Stimulated activated naive B cell treated with anti-CD40 and anti-IgM and Interleukin-4, amounts not matched to agents 10 μg/mL and 1 μg/mL and 100 μg/mL, for 72 hours (primary cell): ENCODE data around the gene SF3A2.

ENCODE experiments used
- ATAC-seq, 2 donors: fragments of 150-1000 bp; cut with Tn5 transposase; replicated peaks; 2 replicates each; pipeline ENCODE4 v1.10.0; 2021; ENCODE audit warnings: moderate library complexity in 1 of 2
- DNase-seq: peaks from one replicate; pipeline ENCODE4 v3.0.0; 2021
- H3K27ac Mint-ChIP-seq: one replicate; pipeline ENCODE4 v1.8.0; 2022; ENCODE audit warnings: mild to moderate bottlenecking, mixed read lengths
- H3K27me3 Mint-ChIP-seq, 2 donors: one replicate each; pipeline ENCODE4 v1.8.0; 2022; ENCODE audit warnings: mixed read lengths in 2 of 2
- H3K36me3 Mint-ChIP-seq, 2 donors: one replicate each; pipeline ENCODE4 v1.8.0; 2022; ENCODE audit warnings: mixed read lengths in 2 of 2, mild to moderate bottlenecking in 1 of 2
- H3K4me1 Mint-ChIP-seq, 2 donors: one replicate each; pipeline ENCODE4 v1.8.0; 2022; ENCODE audit warnings: mixed read lengths in 2 of 2, mild to moderate bottlenecking in 1 of 2
- H3K4me3 Mint-ChIP-seq, 2 donors: one replicate each; pipeline ENCODE4 v1.8.0; 2022; ENCODE audit warnings: mild to moderate bottlenecking in 2 of 2, mixed read lengths in 2 of 2, moderate library complexity in 1 of 2
- H3K9me3 Mint-ChIP-seq, 2 donors: one replicate each; pipeline ENCODE4 v1.8.0; 2022; ENCODE audit warnings: mixed read lengths in 2 of 2, mild to moderate bottlenecking in 1 of 2

Gene SF3A2

GRCh38 chr19:2213799-2214198 lies 22.8 kb upstream of the SF3A2 start:
- H3K4me3 Mint-ChIP-seq, result no peak overlapping the region
- ATAC-seq, result no peak
- peaks cover 9 to 33% of the 10 kb centered on the region in 2 donors for H3K4me1 Mint-ChIP-seq
- no peaks in the 10 kb centered on the region for H3K27me3 Mint-ChIP-seq
- H3K27ac Mint-ChIP-seq, result peak overlapping the region; percentile 14
- H3K9me3 Mint-ChIP-seq, result no peaks in the 10 kb centered on the region
- H3K36me3 Mint-ChIP-seq, result peaks cover 63 to 71% of the 10 kb centered on the region in 2 donors
- no peak for DNase-seq

- Mint-ChIP-seq H3K36me3 (peaks cover 63 to 70% of the 10 kb centered on the region in 2 donors), H3K4me3 (no peak overlapping the region), H3K27ac (no peak overlapping the region), H3K4me1 (peaks cover 9 to 33% of the 10 kb centered on the region in 2 donors), H3K9me3 (no peaks in the 10 kb centered on the region), H3K27me3 (no peaks in the 10 kb centered on the region)
- DNase-seq, result no peak
- no peak for ATAC-seq
These were observed 22.4 kb upstream of the SF3A2 start for GRCh38 chr19:2214251-2214650.

DNA sequence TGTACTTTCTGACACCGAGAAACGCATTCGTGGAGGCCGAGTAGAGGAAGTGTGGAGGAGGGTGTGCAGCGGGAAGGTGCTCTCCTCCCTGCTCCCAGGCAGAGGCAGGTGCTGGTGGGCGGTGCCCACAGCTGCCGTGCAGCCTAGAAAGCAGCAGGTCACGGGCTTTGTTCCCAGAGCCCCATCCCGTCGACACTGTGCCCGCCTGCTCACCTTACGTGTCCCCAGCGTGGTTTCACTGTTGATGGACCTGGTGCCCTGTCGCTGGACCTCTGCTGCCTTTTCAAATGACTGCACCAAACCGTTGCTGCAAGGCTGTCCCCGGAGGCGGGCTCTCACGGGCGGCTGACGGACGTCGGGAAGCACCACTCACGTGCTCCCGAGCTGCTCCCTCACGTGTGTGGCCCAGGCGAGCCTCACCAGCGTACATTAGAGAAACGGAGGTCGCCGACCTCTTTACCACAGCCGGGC lies 21.3 kb upstream of the SF3A2 start:
- Mint-ChIP-seq H3K4me1 (peaks cover 9 to 33% of the 10 kb centered on the region in 2 donors), H3K27ac (peak overlapping the region; percentile 85)
- no peak for DNase-seq

DNA sequence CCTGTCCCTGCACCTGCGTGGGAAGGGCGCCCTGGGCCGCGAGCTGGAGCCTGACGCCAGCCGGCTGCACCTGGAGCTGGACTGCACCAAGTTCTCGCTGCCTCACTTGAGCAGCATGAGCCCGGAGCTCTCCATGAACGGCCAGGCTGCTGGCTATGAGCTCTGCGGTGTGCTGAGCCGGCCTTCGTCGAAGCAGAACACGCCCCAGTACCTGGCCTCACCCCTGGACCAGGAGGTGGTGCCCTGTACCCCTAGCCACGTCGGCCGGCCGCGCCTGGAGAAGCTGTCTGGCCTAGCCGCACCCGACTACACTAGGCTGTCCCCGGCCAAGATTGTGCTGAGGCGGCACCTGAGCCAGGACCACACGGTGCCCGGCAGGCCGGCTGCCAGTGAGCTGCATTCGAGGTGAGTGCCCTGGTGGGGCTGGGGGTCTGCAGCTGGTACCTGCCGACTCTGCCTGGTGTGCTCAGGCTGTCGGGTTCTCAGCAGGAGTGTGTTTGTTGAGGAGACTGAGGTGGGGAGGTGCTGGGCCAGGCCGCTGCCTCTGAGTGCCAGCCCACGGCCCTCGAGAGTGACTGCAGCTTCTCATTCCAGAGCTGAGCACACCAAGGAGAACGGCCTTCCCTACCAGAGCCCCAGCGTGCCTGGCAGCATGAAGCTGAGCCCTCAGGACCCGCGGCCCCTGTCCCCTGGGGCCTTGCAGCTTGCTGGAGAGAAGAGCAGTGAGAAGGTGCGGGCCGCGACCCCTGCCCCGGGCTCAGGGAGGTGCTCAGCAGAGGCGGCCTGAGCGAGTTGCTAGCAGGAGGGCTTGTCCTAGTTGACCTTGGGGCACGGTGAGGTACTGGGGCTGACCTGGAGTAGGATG lies 20.0 kb upstream of the SF3A2 start:
- Mint-ChIP-seq H3K27ac (peak overlapping the region; percentile 73), H3K4me1 (peaks cover 9 to 45% of the 10 kb centered on the region in 2 donors), H3K36me3 (peaks cover 62 to 69% of the 10 kb centered on the region in 2 donors), H3K27me3 (no peaks in the 10 kb centered on the region), H3K4me3 (peak overlapping the region in 1 of 2 donors; percentile 13), H3K9me3 (no peaks in the 10 kb centered on the region)
- no peak for ATAC-seq
- DNase-seq, result no peak

More for the DNA sequence above, 21.3 kb upstream of the SF3A2 start:
- Mint-ChIP-seq H3K27me3 (no peaks in the 10 kb centered on the region), H3K9me3 (no peaks in the 10 kb centered on the region), H3K4me3 (no peak overlapping the region), H3K36me3 (peaks cover 64 to 66% of the 10 kb centered on the region in 2 donors)
- no peak for ATAC-seq

GRCh38 chr19:2217591-2217990 lies 19.0 kb upstream of the SF3A2 start:
- Mint-ChIP-seq H3K36me3 (peaks cover 58 to 65% of the 10 kb centered on the region in 2 donors), H3K4me1 (peaks cover 11 to 51% of the 10 kb centered on the region in 2 donors)

GRCh38 chr19:2219726-2220125 lies 16.9 kb upstream of the SF3A2 start:
- DNase-seq (no peak), ATAC-seq (no peak)
- no peak overlapping the region for H3K27ac Mint-ChIP-seq
- peaks cover 21 to 63% of the 10 kb centered on the region in 2 donors for H3K4me1 Mint-ChIP-seq
- no peaks in the 10 kb centered on the region for H3K27me3 Mint-ChIP-seq
- peaks cover 65 to 67% of the 10 kb centered on the region in 2 donors for H3K36me3 Mint-ChIP-seq
- H3K4me3 Mint-ChIP-seq, result no peak overlapping the region
- H3K9me3 Mint-ChIP-seq, result no peaks in the 10 kb centered on the region

More at GRCh38 chr19:2217591-2217990, 19.0 kb upstream of the SF3A2 start:
- ATAC-seq, result no peak
- H3K9me3 Mint-ChIP-seq, result no peaks in the 10 kb centered on the region
- no peaks in the 10 kb centered on the region for H3K27me3 Mint-ChIP-seq
- no peak overlapping the region for H3K4me3 Mint-ChIP-seq
- no peak overlapping the region for H3K27ac Mint-ChIP-seq
- no peak for DNase-seq

DNA sequence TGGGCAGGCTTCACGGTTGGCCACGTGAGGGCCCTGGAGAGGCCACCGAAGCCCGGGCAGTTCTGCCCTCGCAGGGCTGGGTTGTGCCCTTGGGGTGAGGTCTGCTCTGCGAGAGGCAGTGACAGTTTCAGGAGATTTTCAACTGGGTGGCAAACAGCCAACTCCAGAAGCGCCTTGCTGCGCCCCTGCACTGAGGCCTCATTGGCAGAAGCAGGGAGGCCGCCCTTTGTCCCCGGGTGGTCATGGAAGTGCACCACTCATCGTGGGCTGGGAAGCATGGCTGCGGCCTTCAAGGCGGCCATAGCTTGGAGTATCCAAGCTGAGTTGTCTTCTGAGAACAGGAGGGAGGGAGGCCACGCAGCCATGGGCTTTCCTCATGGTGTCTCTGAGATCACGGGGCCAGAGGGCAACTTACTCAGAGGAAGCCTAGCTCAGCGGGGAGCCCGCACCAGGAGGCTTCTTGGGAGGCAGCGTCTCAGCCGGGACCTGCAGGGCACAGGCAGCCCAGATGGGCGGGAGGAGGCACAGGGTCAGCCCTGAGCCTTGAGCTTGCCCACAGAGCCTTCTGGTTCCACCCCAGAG lies 15.3 kb upstream of the SF3A2 start:
- no peak for DNase-seq
- Mint-ChIP-seq H3K4me1 (peaks cover 22 to 52% of the 10 kb centered on the region in 2 donors), H3K36me3 (peaks cover 66 to 70% of the 10 kb centered on the region in 2 donors), H3K9me3 (no peaks in the 10 kb centered on the region), H3K27me3 (no peaks in the 10 kb centered on the region), H3K4me3 (peak overlapping the region in 1 of 2 donors; percentile 19), H3K27ac (peak overlapping the region; percentile 14)
- no peak for ATAC-seq

DNA sequence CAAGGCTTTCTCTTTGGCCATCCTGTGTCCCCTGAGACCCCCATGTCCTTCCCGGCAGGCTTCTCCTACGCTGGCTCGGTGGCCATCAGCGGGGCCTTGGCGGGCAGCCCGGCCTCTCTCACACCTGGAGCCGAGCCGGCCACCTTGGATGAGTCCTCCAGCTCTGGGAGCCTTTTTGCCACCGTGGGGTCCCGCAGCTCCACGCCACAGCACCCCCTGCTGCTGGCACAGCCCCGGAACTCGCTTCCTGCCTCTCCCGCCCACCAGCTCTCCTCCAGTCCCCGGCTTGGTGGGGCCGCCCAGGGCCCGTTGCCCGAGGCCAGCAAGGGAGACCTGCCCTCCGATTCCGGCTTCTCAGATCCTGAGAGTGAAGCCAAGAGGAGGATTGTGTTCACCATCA lies 14.7 kb upstream of the SF3A2 start:
- ATAC-seq, result no peak

GRCh38 chr19:2223391-2223790 lies 13.2 kb upstream of the SF3A2 start:
- Mint-ChIP-seq H3K4me3 (peak overlapping the region in 1 of 2 donors; percentile 70), H3K4me1 (peaks cover 20 to 49% of the 10 kb centered on the region in 2 donors), H3K9me3 (no peaks in the 10 kb centered on the region), H3K27me3 (no peaks in the 10 kb centered on the region), H3K27ac (no peak overlapping the region), H3K36me3 (peaks cover 58 to 62% of the 10 kb centered on the region in 2 donors)
- DNase-seq (no peak), ATAC-seq (peak; percentile 9 to 21)

More for the DNA sequence above, 14.7 kb upstream of the SF3A2 start:
- no peaks in the 10 kb centered on the region for H3K9me3 Mint-ChIP-seq
- H3K4me3 Mint-ChIP-seq, result no peak overlapping the region
- peaks cover 63 to 64% of the 10 kb centered on the region in 2 donors for H3K36me3 Mint-ChIP-seq
- peaks cover 21 to 50% of the 10 kb centered on the region in 2 donors for H3K4me1 Mint-ChIP-seq
- no peak for DNase-seq
- peak overlapping the region; percentile 84 for H3K27ac Mint-ChIP-seq
- no peaks in the 10 kb centered on the region for H3K27me3 Mint-ChIP-seq

DNA sequence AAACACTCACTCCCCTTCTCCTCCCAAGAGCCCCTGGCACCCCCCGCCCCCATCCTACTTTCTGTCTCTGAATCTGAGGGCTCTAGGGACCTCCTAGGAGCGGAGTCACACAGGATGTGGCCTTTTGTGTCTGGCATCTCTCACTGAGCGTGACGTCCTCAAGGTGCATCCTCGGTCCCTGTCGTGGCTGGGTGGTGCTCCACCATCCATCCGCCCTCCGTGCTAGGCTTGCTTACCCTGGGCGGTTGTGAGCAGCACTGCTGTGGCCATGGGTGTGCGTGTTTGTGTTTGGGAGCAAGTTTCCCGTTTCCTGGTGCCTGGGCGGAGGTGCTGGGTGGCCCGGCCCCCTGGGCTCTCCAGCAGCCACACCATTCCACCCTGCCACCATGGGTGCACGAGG lies 12.7 kb upstream of the SF3A2 start:
- Mint-ChIP-seq H3K4me1 (peaks cover 23 to 52% of the 10 kb centered on the region in 2 donors), H3K27me3 (no peaks in the 10 kb centered on the region), H3K27ac (peak overlapping the region; percentile 96), H3K36me3 (peaks cover 57 to 62% of the 10 kb centered on the region in 2 donors), H3K4me3 (peak overlapping the region; percentile 34 to 70), H3K9me3 (no peaks in the 10 kb centered on the region)
- ATAC-seq, result peak; percentile 95 to 97
- peak; percentile 75 for DNase-seq

DNA sequence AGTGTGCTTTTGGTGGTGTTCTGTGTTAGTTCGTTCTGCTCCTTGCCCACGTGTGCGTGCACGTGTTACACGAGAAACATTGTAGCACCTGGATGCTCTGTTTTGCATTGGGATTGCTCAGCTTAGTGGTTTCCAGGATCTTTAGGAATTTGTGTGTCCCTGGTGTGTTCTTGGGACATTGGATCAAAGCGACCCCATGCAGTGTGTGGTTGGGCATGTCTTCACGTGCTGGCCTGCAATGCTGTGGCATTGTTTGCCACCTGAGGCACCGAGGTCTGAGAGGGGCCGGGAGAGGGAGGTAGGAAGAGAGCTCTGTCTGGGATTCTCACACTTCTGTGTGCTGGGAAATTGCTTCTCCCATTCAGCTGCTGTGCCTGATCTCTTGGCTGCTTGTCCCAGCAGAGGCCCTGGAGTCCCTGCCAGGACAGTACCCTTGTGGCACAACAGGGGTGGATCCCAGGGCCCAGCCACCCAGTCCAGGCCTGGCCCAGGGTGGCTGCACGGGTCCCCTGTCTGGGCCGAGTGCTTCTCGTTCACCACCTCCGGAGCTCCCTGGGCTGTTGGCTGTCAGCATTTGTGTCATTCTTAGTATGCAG lies 11.8 kb upstream of the SF3A2 start:
- H3K4me1 Mint-ChIP-seq, result peaks cover 23 to 59% of the 10 kb centered on the region in 2 donors
- no peak for DNase-seq
- H3K36me3 Mint-ChIP-seq, result peaks cover 59 to 61% of the 10 kb centered on the region in 2 donors
- H3K27ac Mint-ChIP-seq, result peak overlapping the region; percentile 65
- H3K27me3 Mint-ChIP-seq, result no peaks in the 10 kb centered on the region
- H3K9me3 Mint-ChIP-seq, result no peaks in the 10 kb centered on the region
- no peak overlapping the region for H3K4me3 Mint-ChIP-seq
- no peak for ATAC-seq

DNA sequence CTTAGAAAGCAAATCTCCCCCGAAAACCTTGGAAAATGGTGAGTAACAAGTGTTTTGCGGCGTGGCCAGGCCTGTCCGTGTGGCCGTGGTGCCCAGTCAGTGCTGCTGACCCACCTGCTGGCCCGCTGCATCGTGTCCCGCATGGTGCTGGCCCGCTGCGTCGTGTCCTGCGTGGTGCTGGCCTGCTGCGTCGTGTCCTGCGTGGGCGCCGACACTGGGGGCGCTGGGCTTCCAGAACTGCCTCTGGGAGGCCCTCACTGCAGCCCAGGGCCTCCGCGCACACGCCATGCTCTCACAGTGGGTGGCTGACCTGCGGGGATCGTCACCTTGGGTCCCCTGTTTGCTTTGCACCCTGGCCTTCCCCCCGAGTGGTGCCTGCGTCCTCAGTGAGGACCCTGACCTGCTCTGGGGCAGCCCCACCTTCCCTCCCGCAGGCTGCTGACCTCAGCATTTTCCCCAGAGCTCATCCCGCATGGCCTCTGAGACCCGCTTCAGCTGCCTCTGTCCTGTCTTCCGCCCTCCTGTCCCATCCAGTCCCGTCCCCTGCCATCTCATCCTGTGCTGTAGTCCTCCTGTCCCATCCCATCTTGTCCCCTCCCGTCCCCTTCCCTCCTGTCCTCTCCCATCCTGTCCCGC lies 11.1 kb upstream of the SF3A2 start:
- Mint-ChIP-seq H3K36me3 (peaks cover 56 to 58% of the 10 kb centered on the region in 2 donors), H3K27me3 (no peaks in the 10 kb centered on the region), H3K27ac (peak overlapping the region; percentile 22), H3K9me3 (no peaks in the 10 kb centered on the region), H3K4me1 (peaks cover 23 to 61% of the 10 kb centered on the region in 2 donors), H3K4me3 (peak overlapping the region in 1 of 2 donors; percentile 32)
- DNase-seq (no peak), ATAC-seq (no peak)

DNA sequence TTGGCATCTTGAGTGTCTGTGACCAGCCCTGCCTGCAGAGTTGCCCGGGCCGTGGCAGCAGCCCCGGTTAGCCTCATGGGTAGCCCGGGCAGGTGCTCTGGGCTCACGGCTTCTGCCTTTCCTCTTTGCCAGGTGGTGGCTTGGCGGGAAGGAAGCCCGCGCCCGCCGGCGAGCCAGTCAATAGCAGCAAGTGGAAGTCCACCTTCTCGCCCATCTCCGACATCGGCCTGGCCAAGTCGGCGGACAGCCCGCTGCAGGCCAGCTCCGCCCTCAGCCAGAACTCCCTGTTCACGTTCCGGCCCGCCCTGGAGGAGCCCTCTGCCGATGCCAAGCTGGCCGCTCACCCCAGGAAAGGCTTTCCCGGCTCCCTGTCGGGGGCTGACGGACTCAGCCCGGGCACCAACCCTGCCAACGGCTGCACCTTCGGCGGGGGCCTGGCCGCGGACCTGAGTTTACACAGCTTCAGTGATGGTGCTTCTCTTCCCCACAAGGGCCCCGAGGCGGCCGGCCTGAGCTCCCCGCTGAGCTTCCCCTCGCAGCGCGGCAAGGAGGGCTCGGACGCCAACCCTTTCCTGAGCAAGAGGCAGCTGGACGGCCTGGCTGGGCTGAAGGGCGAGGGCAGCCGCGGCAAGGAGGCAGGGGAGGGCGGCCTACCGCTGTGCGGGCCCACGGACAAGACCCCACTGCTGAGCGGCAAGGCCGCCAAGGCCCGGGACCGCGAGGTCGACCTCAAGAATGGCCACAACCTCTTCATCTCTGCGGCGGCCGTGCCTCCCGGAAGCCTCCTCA lies 10.4 kb upstream of the SF3A2 start:
- no peak overlapping the region for H3K4me3 Mint-ChIP-seq
- DNase-seq (no peak), ATAC-seq (no peak)
- H3K36me3 Mint-ChIP-seq, result peaks cover 55 to 58% of the 10 kb centered on the region in 2 donors
- peak overlapping the region; percentile 22 for H3K27ac Mint-ChIP-seq
- no peaks in the 10 kb centered on the region for H3K27me3 Mint-ChIP-seq
- no peaks in the 10 kb centered on the region for H3K9me3 Mint-ChIP-seq
- H3K4me1 Mint-ChIP-seq, result peaks cover 25 to 58% of the 10 kb centered on the region in 2 donors
